ENCODE data around the gene CNEP1R1.

DNA sequence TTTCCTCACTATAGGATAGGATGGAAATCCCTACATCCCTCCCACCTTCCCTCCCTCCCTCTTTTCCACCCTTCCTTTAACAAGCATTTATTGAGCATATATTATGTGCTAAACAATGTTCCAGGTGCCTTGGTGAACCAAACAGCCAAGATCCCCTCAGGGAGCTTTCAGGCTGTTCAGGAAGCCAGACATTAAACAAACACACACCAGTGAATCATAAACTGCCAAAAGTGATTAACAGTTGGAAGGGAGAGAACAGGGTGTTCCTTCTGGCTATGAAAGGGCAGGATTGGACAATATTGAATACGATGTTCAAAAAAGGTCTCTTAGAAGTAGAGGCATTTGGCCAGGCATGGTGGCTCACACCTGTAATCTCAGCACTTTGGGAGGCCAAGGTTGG is 22.8 kb upstream of the CNEP1R1 start:
- TF ChIP-seq EZH2 (IDR thresholded peaks at IDR 0.05; ENCODE audit: insufficient read depth, poor library complexity, severe bottlenecking) (no peak), EZH2phosphoT487 (IDR thresholded peaks at IDR 0.05; ENCODE audit: insufficient read depth, low read depth) (no peak)

All from GM23248 (cell line).